Measurements from ENCODE around the gene PAX8.

PAX8 gene

DNA sequence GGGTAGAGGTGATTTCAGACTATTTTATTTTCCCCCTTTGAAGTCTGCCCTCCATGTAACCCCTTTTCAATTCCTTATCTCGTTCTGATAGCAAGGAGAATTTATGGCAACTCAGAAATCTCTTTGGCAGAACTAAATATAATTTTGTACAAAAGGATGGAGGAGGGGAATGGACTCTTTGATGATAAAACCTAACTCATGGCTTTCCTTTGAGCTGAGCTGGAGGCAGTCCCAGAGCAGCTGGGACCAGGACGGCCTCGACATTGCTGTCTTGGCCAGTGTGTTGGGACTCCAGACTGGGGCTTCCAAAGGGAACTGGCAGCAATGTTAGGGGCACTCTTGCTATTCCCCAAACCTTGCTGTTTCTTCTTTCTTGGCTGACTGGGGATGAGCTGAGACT lies 47.7 kb downstream of the PAX8 start:
- no peak overlapping the region for H3K27ac Mint-ChIP-seq
- H3K4me3 Mint-ChIP-seq, result no peak overlapping the region
- DNase-seq, result no peak

DNA sequence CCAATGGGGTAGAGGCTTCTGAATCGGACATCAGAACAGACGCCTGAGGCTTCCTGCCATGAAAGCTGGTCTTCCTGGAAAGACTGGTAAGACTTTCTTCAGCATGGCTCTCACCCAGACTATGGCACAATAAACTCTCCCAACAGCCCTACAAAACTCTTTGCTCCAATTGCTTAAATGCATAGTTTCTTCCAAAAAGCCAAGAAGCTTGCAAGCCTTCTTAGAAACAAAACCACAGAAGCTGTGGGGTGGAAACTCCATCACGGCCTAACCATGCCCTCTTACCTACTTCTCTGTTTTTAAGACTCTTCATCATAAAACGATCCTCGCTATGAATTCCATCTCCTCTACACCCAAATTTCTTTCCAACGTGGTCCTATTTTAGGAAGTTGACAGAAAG lies 48.2 kb downstream of the PAX8 start:
- Mint-ChIP-seq H3K9me3 (no peaks in the 10 kb centered on the region), H3K27me3 (no peaks in the 10 kb centered on the region), H3K36me3 (peaks cover 3 to 6% of the 10 kb centered on the region in 2 donors), H3K27ac (no peak overlapping the region), H3K4me1 (peaks cover 9 to 18% of the 10 kb centered on the region in 2 donors), H3K4me3 (no peak overlapping the region)
- no peak for ATAC-seq (replicated peaks)
- DNase-seq, result no peak

More for the DNA sequence above, 47.7 kb downstream of the PAX8 start:
- no peaks in the 10 kb centered on the region for H3K9me3 Mint-ChIP-seq
- ATAC-seq (replicated peaks), result no peak
- peaks cover 9 to 18% of the 10 kb centered on the region in 2 donors for H3K4me1 Mint-ChIP-seq
- H3K27me3 Mint-ChIP-seq, result no peaks in the 10 kb centered on the region
- H3K36me3 Mint-ChIP-seq, result peaks cover 3 to 7% of the 10 kb centered on the region in 2 donors

DNA sequence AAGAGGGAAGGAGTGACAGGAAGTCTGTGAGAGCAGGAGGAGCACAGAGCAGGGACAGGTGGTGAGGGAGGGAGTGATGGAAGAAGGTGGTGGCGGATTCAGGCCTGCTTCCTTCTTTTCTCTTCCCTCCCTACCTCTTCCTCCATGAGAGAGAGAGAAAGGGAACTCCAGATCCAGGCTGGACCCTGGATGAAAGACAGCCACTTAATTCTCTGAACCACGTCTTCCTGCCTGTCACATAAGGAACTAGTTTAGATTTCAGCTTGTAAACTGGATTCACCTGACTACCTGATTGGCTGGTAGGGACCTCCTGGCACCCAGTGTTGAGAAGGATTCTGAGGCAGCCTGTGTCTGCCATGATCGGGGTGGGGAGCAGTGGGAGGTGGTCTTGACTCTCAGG lies 48.9 kb downstream of the PAX8 start:
- Mint-ChIP-seq H3K4me3 (no peak overlapping the region), H3K4me1 (peaks cover 7 to 13% of the 10 kb centered on the region in 2 donors), H3K9me3 (no peaks in the 10 kb centered on the region), H3K36me3 (no peaks in the 10 kb centered on the region), H3K27ac (no peak overlapping the region), H3K27me3 (no peaks in the 10 kb centered on the region)
- no peak for DNase-seq
- no peak for ATAC-seq (replicated peaks)

DNA sequence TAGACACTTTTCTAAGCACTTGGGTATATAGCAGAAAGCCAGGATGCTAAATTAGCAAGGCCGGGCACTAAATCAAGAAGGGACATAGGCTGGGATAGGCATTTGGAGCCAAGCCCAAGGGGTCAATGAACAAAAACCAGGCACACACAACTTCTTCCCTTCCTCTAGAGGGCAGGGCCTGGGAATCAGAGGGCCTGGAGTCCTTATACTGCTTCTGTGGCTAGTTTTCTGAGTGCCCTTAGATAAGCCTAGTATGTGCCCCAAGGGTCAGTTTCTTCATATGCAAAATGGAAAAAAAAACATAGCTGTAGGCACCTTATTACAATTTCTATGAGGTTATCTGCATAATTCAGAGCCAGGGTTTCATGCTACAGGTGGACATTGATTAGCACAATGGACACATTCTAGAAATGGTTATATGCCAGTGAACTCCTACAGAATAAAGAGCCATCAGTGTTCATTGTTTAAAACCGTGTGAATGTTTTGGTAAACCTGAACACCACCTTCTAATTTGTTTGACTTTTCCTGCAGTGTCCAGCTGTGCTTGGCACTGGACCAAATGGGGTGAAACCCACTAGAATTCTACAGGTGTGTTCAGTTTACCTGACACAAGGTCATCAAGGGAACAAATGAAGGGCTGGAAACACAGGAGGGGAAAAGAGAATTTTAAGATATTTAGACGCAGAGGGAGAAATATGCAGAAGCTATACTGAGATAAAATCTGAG lies 49.6 kb downstream of the PAX8 start:
- Mint-ChIP-seq H3K9me3 (no peaks in the 10 kb centered on the region), H3K4me3 (no peak overlapping the region), H3K27ac (no peak overlapping the region), H3K36me3 (no peaks in the 10 kb centered on the region), H3K27me3 (no peaks in the 10 kb centered on the region), H3K4me1 (peaks cover 7 to 10% of the 10 kb centered on the region in 2 donors)
- DNase-seq, result no peak
- no peak for ATAC-seq (replicated peaks)

DNA sequence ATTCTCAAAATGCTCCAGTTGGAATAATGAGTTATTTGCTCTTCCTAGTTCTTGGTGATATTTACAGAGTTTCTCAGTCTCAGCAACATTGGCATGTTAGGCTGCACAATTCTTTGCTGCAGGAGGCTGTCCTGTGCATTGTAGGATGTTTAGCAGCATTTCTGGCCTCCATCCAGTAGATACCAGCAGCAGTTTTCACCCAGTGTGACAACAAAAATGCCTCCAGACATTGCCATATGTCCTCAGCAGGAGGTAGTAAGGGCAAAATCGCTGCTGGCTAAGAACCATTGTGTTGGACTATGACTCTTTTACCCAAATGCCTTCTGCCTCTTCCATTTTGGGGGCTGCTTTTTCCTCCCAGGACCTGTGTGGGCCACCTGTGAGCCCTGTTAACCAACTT lies 50.4 kb downstream of the PAX8 start:
- Mint-ChIP-seq H3K4me1 (peaks cover 6 to 7% of the 10 kb centered on the region in 2 donors), H3K4me3 (no peak overlapping the region), H3K27ac (no peak overlapping the region), H3K27me3 (no peaks in the 10 kb centered on the region), H3K36me3 (no peaks in the 10 kb centered on the region), H3K9me3 (no peaks in the 10 kb centered on the region)
- DNase-seq (no peak), ATAC-seq (replicated peaks) (no peak)

DNA sequence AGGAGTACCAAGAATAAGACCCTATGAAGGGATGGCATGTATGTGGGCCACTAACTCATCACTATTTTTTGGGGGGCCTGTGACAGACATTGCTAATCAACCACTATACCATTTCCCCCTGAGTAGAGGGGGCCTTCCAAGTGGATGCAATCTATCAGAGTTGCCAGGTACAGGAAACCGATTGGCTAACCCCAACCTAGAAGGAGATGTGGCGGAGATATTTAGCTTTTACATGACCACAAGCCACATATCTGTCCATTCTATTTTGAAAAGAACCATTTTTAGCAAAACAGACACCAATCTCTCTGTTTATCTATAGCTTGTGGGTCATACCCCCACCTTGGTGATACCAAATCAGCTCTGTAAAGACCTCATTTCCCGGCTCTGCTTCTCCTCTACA lies 51.0 kb downstream of the PAX8 start:
- Mint-ChIP-seq H3K36me3 (no peaks in the 10 kb centered on the region), H3K9me3 (no peaks in the 10 kb centered on the region), H3K4me1 (peaks cover 6 to 7% of the 10 kb centered on the region in 2 donors), H3K27ac (no peak overlapping the region), H3K27me3 (no peaks in the 10 kb centered on the region), H3K4me3 (no peak overlapping the region)
- DNase-seq, result no peak
- no peak for ATAC-seq (replicated peaks)

DNA sequence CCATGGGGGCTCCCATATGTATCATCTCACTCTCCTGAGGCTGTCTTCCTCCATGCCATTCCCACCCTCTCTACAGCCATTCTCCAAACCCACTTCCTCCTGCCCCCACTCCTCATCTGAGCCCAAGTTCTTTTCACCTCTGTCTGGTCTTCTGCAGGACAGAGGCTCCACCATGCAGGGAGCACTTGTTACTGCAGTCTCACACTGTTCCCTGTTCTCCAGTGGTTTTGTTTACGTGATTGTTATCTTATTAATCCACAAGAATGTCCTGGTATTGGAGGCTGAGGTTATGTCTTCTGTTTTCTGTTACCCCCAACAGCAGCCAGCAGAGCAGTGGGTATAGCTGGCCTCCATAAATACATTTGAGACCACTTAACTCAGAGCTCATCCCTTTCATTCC lies 51.4 kb downstream of the PAX8 start:
- no peak for ATAC-seq (replicated peaks)
- Mint-ChIP-seq H3K4me1 (peaks cover 6 to 7% of the 10 kb centered on the region in 2 donors), H3K9me3 (no peaks in the 10 kb centered on the region)

DNA sequence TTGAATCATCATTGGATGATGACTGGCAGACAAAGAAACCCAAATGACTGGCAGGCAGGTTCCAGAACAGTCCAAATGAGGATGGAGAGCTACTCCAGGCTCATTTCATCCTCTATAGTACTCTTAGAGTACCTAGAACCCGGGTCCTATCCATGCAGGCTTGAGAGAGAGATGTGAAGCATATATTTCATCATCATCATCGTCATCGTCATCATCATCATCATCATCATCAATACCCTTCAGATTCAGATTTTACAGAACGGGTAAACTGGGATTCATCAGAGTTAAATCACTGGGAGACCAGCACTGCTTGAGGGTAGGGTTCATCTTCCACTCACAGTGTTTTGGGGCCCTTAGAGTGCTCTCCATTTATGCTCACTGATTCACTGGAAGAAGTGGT lies 52.3 kb downstream of the PAX8 start:
- no peaks in the 10 kb centered on the region for H3K27me3 Mint-ChIP-seq
- no peaks in the 10 kb centered on the region for H3K9me3 Mint-ChIP-seq
- peaks cover 5 to 6% of the 10 kb centered on the region in 2 donors for H3K4me1 Mint-ChIP-seq
- no peak overlapping the region for H3K4me3 Mint-ChIP-seq
- no peaks in the 10 kb centered on the region for H3K36me3 Mint-ChIP-seq
- no peak overlapping the region for H3K27ac Mint-ChIP-seq
- DNase-seq, result no peak
- ATAC-seq (replicated peaks), result no peak

More for the DNA sequence above, 51.4 kb downstream of the PAX8 start:
- Mint-ChIP-seq H3K27me3 (no peaks in the 10 kb centered on the region), H3K36me3 (no peaks in the 10 kb centered on the region), H3K4me3 (no peak overlapping the region), H3K27ac (no peak overlapping the region)
- no peak for DNase-seq

DNA sequence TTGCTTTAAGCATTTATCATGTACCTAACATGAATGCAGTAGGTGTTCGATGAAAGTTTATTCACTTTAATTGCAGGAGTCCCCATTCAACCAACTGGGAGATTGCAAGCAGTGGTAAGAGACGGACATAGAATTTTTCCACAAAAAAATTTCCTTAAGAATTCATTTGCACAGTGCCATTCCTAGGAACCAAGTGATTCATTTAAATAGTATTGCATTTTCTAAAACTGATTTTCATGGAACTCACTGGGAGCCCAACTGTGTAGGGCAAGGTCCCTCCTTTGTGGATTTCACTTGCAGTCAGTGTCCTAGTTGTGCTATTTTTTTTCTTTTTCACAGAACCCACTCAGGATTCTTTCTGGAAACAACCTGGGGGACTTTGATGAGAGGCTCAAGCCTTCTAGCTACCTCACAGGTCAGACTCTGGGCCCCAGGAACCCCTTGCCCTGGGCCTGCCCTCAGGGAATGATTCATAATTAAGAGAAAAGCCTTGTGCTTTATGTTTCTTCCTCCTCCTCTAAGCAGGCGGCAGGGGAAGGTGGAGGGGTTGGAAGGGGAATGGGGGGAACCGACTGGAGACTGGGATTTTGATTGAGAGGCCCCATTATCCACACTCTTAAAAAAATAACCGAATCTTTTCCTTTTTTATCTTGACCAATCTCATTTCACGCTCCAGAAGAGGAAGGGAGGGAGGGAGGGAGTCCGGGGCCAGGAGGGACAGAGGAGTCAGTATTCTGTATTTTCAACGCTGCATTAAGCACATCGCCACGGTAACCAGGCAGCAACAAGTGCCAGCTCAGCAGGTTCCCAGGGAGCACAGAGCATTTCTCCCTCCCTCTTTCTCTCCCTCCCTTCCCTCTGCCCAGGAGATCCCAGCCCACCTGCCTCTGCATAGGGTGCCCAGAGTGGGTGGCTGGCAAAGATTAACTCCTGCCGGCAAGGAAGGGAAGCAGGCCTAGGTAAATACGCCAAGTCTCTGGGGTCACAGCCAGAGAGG lies 53.2 kb downstream of the PAX8 start:
- no peak for DNase-seq
- no peak for ATAC-seq (replicated peaks)
- Mint-ChIP-seq H3K36me3 (no peaks in the 10 kb centered on the region), H3K4me3 (no peak overlapping the region), H3K27ac (no peak overlapping the region), H3K4me1 (peaks cover 3 to 5% of the 10 kb centered on the region in 2 donors), H3K9me3 (no peaks in the 10 kb centered on the region), H3K27me3 (no peaks in the 10 kb centered on the region)

DNA sequence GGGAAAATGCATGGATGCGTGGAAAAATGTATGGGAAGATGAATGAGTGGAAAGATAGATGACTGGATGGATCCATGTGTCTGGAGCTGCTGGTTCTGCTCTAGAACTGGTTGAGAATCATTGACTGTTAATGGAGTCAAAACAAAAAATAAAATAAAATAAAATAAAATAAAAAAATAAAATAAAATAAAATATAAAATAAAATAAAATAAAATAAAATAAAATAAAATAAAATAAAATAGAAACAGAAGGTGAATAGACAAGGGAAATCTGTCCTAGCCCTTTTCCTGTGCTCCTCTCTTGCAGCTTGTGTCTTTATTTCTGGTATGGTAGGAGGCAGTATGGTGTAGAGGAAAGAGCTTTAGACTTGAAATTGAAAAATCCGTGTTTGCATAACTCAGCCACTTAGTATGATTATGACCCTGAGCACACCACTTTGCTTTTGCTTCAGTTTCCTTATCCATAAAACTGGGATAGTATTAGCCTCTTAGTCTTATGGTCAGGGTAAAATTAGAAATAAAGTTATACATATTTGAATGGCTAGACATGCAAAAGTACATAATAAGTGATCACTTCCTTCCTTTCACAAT lies 54.0 kb downstream of the PAX8 start:
- Mint-ChIP-seq H3K36me3 (peaks cover 0 to 2% of the 10 kb centered on the region in 2 donors), H3K9me3 (no peaks in the 10 kb centered on the region), H3K27me3 (no peaks in the 10 kb centered on the region), H3K27ac (no peak overlapping the region), H3K4me3 (no peak overlapping the region), H3K4me1 (peaks cover 0 to 4% of the 10 kb centered on the region in 2 donors)
- ATAC-seq (replicated peaks) (no peak), DNase-seq (no peak)

DNA sequence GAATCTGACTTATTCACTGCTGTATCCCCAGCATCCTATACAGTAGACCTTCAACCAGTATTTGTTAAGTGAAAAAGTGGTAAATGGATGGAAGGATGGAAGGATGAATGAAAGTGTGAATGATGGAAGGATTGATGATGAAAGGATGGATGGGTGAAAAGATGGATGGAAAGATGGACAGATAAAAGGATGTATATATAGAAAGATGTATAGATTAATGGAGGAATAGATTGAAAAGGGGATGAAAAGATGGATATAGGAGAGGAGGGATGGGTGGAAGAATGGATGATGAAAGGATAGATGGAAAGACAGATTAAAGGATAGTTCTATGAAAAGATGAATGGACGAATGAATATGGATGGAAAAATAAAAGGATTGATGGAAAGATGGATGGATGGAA lies 54.9 kb downstream of the PAX8 start:
- ATAC-seq (replicated peaks), result no peak
- Mint-ChIP-seq H3K4me1 (peaks cover 0 to 12% of the 10 kb centered on the region in 2 donors), H3K9me3 (no peaks in the 10 kb centered on the region), H3K27ac (no peak overlapping the region), H3K27me3 (no peaks in the 10 kb centered on the region), H3K4me3 (no peak overlapping the region), H3K36me3 (peaks cover 0 to 2% of the 10 kb centered on the region in 2 donors)
- no peak for DNase-seq

DNA sequence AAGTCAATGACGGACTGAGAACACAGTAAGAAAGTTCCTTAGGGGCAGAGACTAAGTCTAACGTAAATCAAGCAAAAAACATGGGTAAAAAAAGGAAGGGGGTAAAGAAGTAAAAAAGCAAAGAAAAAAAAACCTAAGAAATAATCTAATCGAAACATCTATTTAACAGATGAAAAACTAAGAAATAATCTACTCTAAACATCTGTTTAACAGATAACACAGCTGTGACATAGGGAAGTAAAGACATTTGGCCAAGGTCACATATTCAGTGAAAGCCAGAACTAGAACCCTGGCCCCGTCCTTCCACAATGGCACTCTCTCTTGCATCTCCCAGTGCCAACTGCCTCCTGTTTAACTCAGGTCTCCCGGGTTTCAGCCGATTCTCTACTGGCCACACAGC lies 56.9 kb downstream of the PAX8 start:
- ATAC-seq (replicated peaks) (no peak), DNase-seq (no peak)
- no peak overlapping the region for H3K4me3 Mint-ChIP-seq
- peaks cover 13 to 31% of the 10 kb centered on the region in 2 donors for H3K4me1 Mint-ChIP-seq
- H3K27me3 Mint-ChIP-seq, result peaks cover 4 to 11% of the 10 kb centered on the region in 2 donors
- H3K27ac Mint-ChIP-seq, result no peak overlapping the region
- no peaks in the 10 kb centered on the region for H3K9me3 Mint-ChIP-seq
- peaks cover 2 to 5% of the 10 kb centered on the region in 2 donors for H3K36me3 Mint-ChIP-seq

DNA sequence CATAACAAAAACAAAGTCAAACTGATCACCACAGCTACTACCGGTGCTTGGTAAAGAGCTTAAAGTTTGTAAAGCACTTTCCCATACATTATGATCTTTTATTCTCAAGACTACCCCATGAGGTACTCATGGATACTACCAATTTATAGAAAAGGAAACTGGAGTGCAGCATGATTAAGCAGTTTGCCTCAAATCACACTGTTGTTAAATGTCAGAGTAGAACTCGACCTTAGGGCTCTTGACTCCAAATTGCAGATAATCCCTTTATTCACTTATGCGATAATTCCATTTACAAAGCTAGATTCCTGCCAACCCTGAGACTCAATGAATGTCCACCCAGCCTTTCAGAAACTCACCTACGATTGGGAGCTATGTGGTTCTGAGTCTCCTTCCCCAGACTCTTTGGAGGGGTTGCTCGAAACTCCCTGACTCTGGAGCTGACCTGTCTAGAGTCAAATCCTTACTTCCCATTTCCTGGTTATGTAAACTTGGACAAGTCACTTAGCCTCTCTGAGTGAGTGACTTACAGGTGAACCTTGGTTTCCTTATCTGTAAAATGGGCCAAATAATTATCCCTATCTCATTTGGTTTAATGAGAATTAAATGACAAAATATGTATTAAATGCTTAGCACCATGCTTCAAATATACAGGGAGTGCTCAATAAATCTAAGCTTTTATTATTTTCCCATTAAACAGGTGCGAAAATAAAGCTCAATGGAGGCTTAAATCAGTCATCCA lies 57.6 kb downstream of the PAX8 start:
- Mint-ChIP-seq H3K27ac (no peak overlapping the region), H3K4me3 (no peak overlapping the region), H3K36me3 (peaks cover 2 to 5% of the 10 kb centered on the region in 2 donors), H3K4me1 (peaks cover 13 to 31% of the 10 kb centered on the region in 2 donors), H3K27me3 (peaks cover 4 to 11% of the 10 kb centered on the region in 2 donors), H3K9me3 (no peaks in the 10 kb centered on the region)
- DNase-seq (no peak), ATAC-seq (replicated peaks) (no peak)

Measured in stimulated activated naive B cell treated with anti-CD40 and anti-IgM and Interleukin-4, amounts not matched to agents 10 μg/mL and 1 μg/mL and 100 μg/mL, for 72 hours (primary cell).